ENCODE measurements around the gene CCL27.

Gene CCL27

DNA sequence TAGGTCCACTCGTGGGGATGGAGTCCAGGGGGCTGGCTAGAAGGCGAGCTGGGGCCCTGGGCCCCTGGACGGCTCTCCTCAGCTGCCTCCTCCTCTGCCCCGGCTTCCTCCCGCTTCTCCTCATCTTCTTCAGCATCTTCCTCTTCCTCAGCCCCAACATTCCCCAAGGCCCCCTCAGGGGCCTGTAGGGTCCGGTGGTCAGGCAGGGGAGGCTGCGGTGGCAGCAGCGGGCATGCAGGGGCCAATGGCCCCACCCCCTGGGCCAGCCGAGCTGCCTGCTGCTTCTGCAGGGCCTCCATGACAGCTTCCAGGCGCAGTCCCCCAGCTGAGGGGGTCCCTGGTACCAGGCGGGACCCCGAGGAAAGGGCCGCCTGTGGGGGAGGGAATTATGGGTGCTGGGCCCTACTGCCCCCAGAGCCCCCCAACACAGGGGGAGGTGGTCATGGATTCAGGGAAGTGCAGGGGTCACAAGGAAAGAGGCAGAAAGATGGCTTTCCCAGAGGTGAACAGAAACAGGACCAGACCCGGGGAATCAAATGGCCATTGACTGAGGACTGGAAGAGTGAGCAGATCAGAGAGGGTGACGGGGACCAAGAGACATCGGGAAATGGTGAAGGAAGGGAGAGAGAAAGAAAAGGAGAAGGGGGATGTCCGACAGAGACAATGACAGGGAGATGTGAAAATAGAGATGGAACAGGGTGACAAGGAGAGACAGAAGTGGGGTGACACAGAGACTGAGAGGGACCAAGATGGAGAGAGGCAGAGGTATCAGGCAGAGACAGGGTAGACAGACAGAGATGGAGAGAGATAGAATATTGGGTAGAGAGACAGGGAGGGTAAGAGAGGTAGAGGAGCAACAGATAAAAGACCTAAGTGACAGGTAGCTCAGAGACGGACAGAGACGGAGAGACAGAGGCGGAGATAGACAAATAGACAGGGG lies 34.5 kb downstream of the CCL27 start:
- TF ChIP-seq REST (IDR thresholded peaks at IDR 0.05; ENCODE audit: insufficient read depth in 1 of 2, low read depth in 2 of 2, low read length in 2 of 2) (no peak), TAF1 (IDR thresholded peaks at IDR 0.05; ENCODE audit: borderline replicate concordance, insufficient read depth, low read length) (no peak), FOXP2 (optimal IDR thresholded peaks at IDR 0.05; ENCODE audit: borderline replicate concordance, extremely low read depth, extremely low read length, insufficient read depth) (no peak), SIN3A (IDR thresholded peaks at IDR 0.05; ENCODE audit: borderline replicate concordance, insufficient read depth, low read length) (no peak), POLR2AphosphoS5 (IDR thresholded peaks at IDR 0.05; ENCODE audit: low read depth, low read length) (no peak)

- no peak for TF ChIP-seq TAF1 (IDR thresholded peaks at IDR 0.05; ENCODE audit: borderline replicate concordance, insufficient read depth, low read length)
- TF ChIP-seq POLR2AphosphoS5 (IDR thresholded peaks at IDR 0.05; ENCODE audit: low read depth, low read length): no peak
- no peak for TF ChIP-seq SIN3A (IDR thresholded peaks at IDR 0.05; ENCODE audit: borderline replicate concordance, insufficient read depth, low read length)
- no peak for TF ChIP-seq FOXP2 (optimal IDR thresholded peaks at IDR 0.05; ENCODE audit: borderline replicate concordance, extremely low read depth, extremely low read length, insufficient read depth)
- TF ChIP-seq REST (IDR thresholded peaks at IDR 0.05; ENCODE audit: insufficient read depth in 1 of 2, low read depth in 2 of 2, low read length in 2 of 2): no peak
These were observed 37.3 kb downstream of the CCL27 start for GRCh38 chr9:34625186-34625486.

- TF ChIP-seq FOXP2 (optimal IDR thresholded peaks at IDR 0.05; ENCODE audit: borderline replicate concordance, extremely low read depth, extremely low read length, insufficient read depth): no peak
- TF ChIP-seq REST (IDR thresholded peaks at IDR 0.05; ENCODE audit: insufficient read depth in 1 of 2, low read depth in 2 of 2, low read length in 2 of 2): no peak
- TF ChIP-seq POLR2AphosphoS5 (IDR thresholded peaks at IDR 0.05; ENCODE audit: low read depth, low read length): no peak
- no peak for TF ChIP-seq SIN3A (IDR thresholded peaks at IDR 0.05; ENCODE audit: borderline replicate concordance, insufficient read depth, low read length)
- TF ChIP-seq TAF1 (IDR thresholded peaks at IDR 0.05; ENCODE audit: borderline replicate concordance, insufficient read depth, low read length): no peak
These were observed 37.8 kb downstream of the CCL27 start for GRCh38 chr9:34624475-34625185.

DNA sequence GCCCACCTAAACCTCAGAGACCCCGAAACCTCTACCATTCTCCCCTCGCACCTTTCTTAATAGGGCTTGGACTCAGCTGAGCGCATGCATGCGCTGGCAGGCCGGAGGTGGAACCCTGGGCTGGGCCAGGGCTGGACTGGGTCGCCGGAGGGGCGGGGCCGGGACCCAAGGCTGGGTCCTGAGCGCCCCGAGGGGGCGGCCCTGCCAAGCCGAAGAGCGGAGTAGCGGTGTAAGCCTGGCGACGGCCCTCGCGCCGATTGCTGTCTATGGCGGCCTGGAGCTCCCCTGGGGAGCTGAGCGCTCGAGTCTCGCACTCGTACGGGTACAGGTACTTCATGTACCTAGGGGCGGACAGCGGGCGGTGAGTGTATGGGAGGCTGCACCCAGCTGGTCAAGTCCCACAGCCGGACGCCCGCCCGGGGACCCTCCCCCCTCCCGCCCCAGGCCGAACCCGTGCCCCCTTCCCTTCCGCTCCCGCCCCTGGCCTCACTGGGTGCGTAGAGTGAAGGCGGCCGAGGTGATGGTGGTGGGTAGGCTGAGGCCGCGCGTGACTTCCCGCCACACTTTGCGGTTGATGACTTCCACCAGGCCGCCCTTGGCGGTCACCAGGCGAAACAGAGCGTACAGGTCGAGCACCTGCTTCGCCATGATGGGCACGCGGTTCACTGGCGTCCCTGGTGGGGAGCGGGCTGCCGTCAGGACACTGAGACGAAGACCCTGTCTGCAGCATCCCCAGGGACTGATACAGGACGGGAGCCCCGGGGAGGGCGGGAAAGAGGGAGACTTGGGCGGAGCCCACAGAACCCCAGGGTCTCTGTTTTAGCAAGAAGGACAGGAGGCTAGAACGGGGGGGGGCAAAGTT lies 38.9 kb downstream of the CCL27 start:
- TF ChIP-seq REST (IDR thresholded peaks at IDR 0.05; ENCODE audit: insufficient read depth in 1 of 2, low read depth in 2 of 2, low read length in 2 of 2) (no peak), SIN3A (IDR thresholded peaks at IDR 0.05; ENCODE audit: borderline replicate concordance, insufficient read depth, low read length) (no peak), FOXP2 (optimal IDR thresholded peaks at IDR 0.05; ENCODE audit: borderline replicate concordance, extremely low read depth, extremely low read length, insufficient read depth) (no peak), TAF1 (IDR thresholded peaks at IDR 0.05; ENCODE audit: borderline replicate concordance, insufficient read depth, low read length) (no peak), POLR2AphosphoS5 (IDR thresholded peaks at IDR 0.05; ENCODE audit: low read depth, low read length) (no peak)

Data from PFSK-1 (cell line).